GM19438 (cell line): ENCODE data around the gene INCA1.
A peak's percentile ranks its signal among the peaks of the same experiment; 100 is the strongest.
"Not testable (repeated sequence)": the region's sequence is repeated elsewhere in the genome, so short reads cannot be mapped to it uniquely, and the experiment has no call there.

Source experiments
- ATAC-seq: cut with Tn5 transposase; IDR thresholded peaks from one replicate; pipeline ENCODE4 v1.9.1; 2021; ENCODE audit warnings: low read depth; ENCODE audit not compliant: unreplicated experiment

The INCA1 gene

GRCh38 chr17:4997302-4998026, at the start of gene INCA1, which contains the start of gene KIF1C:
INCA1 (minus strand) TSS chr17:4997522; CDS start chr17:4994437, 3,085 bp downstream.
KIF1C (plus strand) TSS chr17:4997950; CDS start chr17:5000247, 2,297 bp downstream.
- ATAC-seq: peak; percentile 82

GRCh38 chr17:5045496-5045895, 48.2 kb upstream of the INCA1 start:
- ATAC-seq: no peak

GRCh38 chr17:5044630-5045029, 47.3 kb upstream of the INCA1 start:
- ATAC-seq: no peak

- no peak for ATAC-seq
Observed at GRCh38 chr17:5043524-5043923, 46.2 kb upstream of the INCA1 start.

- no peak for ATAC-seq
Observed at GRCh38 chr17:5042157-5043022, 45.1 kb upstream of the INCA1 start.

GRCh38 chr17:5035315-5035714, 38.0 kb upstream of the INCA1 start, which contains the start of gene SLC52A1:
SLC52A1 (minus strand) TSS chr17:5035426; CDS start chr17:5034606, 820 bp downstream.
- no peak for ATAC-seq

GRCh38 chr17:5034651-5035050, 37.3 kb upstream of the INCA1 start:
- no peak for ATAC-seq

- ATAC-seq: no peak
Observed at GRCh38 chr17:5034063-5034462, 36.7 kb upstream of the INCA1 start.

- no peak for ATAC-seq
Observed at GRCh38 chr17:5033352-5034015, 36.2 kb upstream of the INCA1 start.

- ATAC-seq: no peak
Observed at GRCh38 chr17:5032865-5033264, 35.5 kb upstream of the INCA1 start.

- no peak for ATAC-seq
Observed at GRCh38 chr17:5031365-5032082, 34.2 kb upstream of the INCA1 start.

- not testable (repeated sequence) for ATAC-seq
Observed at GRCh38 chr17:5030168-5030567, 32.8 kb upstream of the INCA1 start.

GRCh38 chr17:5027916-5028315, 30.6 kb upstream of the INCA1 start:
- ATAC-seq: no peak

GRCh38 chr17:5027299-5027698, 30.0 kb upstream of the INCA1 start:
- no peak for ATAC-seq

- ATAC-seq: no peak
Observed at GRCh38 chr17:5024604-5025003, 27.3 kb upstream of the INCA1 start.

- no peak for ATAC-seq
Observed at GRCh38 chr17:5023588-5024147, 26.3 kb upstream of the INCA1 start.

- ATAC-seq: no peak
Observed at GRCh38 chr17:5022171-5022711, 24.9 kb upstream of the INCA1 start.

- no peak for ATAC-seq
Observed at GRCh38 chr17:5020502-5021023, 23.2 kb upstream of the INCA1 start.

GRCh38 chr17:5019475-5019956, 22.2 kb upstream of the INCA1 start:
- no peak for ATAC-seq
